GM12878 (cell line): Measurements from ENCODE around the gene COMMD10. TPM values are rescaled to one million over a fixed set of nuclear protein-coding genes. Genes with fewer than 3 reads are reported as not detected.

Experiments
- ATAC-seq: fragments of 200-7000 bp; cut with Tn5 transposase; 3 replicates; pipeline ENCODE4 v1.9.1; 2020; ENCODE audit warnings: mild to moderate bottlenecking, moderate library complexity
- BruUV-seq: library from RNA; stranded (reverse); fragments of 400-500 nt; replicated peaks from 2 replicates; lab custom pipeline; 2021; lab: Mats Ljungman, UMichigan
- CTCF ChIA-PET: fragments of 300-600 bp; sonication (Branson Sonifier 250); formaldehyde crosslinking; extraction: SDS; loops from one replicate; lab custom pipeline; 2021; ENCODE audit warnings: inconsistent platforms; lab: Yijun Ruan, JAX
- POLR2A ChIA-PET: fragments of 350-600 bp; formaldehyde crosslinking; extraction: SDS; loops from one replicate; lab custom pipeline; 2021; ENCODE audit warnings: inconsistent platforms; lab: Charles Lee
- RAD21 ChIA-PET: fragments of 300-600 bp; sonication (Branson Sonifier 250); formaldehyde crosslinking; loops from one replicate; lab custom pipeline; 2023; ENCODE audit warnings: antibody characterized with exemption; ENCODE audit not compliant: unreplicated experiment; lab: Charles Lee
- SMC1A ChIA-PET: fragments of 300-600 bp; sonication (Branson Sonifier 250); formaldehyde crosslinking; loops from one replicate; lab custom pipeline; 2023; ENCODE audit not compliant: unreplicated experiment, uncharacterized antibody; lab: Charles Lee
- DNase-seq: peaks from one replicate; pipeline ENCODE4 v3.0.0-alpha.2; 2011; ENCODE audit warnings: low read depth, low spot score
- FAIRE-seq: peaks from 3 replicates; lab custom pipeline; 2011; peaks lifted over from hg19 to GRCh38; lab: Jason Lieb, UNC
- H2AFZ ChIP-seq: 2 replicates; pipeline ENCODE4 v1.6.0; 2011; ENCODE audit warnings: low read depth, low read length, control low read depth; ENCODE audit not compliant: control insufficient read depth
- H3K27ac ChIP-seq: 2 replicates; pipeline ENCODE4 v1.5.1; 2011; ENCODE audit warnings: control low read depth; ENCODE audit not compliant: control insufficient read depth, insufficient read depth
- H3K27me3 ChIP-seq, 2 experiments: replicated peaks in 1 of 2; 2 replicates each; pipeline versions ENCODE4 v1.6.0 to v1.6.1; 2011; ENCODE audit warnings: low read length in 1 of 2; ENCODE audit not compliant: control insufficient read depth in 2 of 2, insufficient read depth in 2 of 2
- H3K36me3 ChIP-seq, 2 experiments: 2 replicates each; pipeline ENCODE4 v1.5.1; 2011; ENCODE audit warnings: low read length in 1 of 2; ENCODE audit not compliant: control insufficient read depth in 2 of 2, insufficient read depth in 2 of 2
- H3K4me1 ChIP-seq: 2 replicates; pipeline ENCODE4 v1.6.1; 2011; ENCODE audit warnings: mild to moderate bottlenecking, low read length, moderate library complexity, mixed read lengths; ENCODE audit not compliant: control insufficient read depth, insufficient read depth
- H3K4me2 ChIP-seq: 2 replicates; pipeline ENCODE4 v1.6.0; 2011; ENCODE audit warnings: control low read depth; ENCODE audit not compliant: control insufficient read depth, insufficient read depth
- H3K4me3 ChIP-seq: fragments of 200-600 bp; sonication (generic); 2 replicates; pipeline ENCODE4 v1.5.1; 2016
- H3K79me2 ChIP-seq: 2 replicates; pipeline ENCODE4 v1.6.0; 2011; ENCODE audit warnings: low read length; ENCODE audit not compliant: control insufficient read depth, insufficient read depth
- H3K9ac ChIP-seq: 2 replicates; pipeline ENCODE4 v1.8.0; 2011; ENCODE audit warnings: low read length, control low read depth, mixed read lengths; ENCODE audit not compliant: control insufficient read depth, insufficient read depth
- H3K9me3 ChIP-seq: replicated peaks from 3 replicates; pipeline ENCODE4 v1.5.1; 2011; ENCODE audit warnings: mild to moderate bottlenecking, low read length; ENCODE audit not compliant: control insufficient read depth, insufficient read depth
- H4K20me1 ChIP-seq: 2 replicates; pipeline ENCODE4 v1.6.0; 2011; ENCODE audit not compliant: control insufficient read depth, insufficient read depth
- CREB1 ChIP-seq: IDR thresholded peaks from 2 replicates; pipeline ENCODE4 v1.6.1; 2012; ENCODE audit warnings: low read depth, mild to moderate bottlenecking, inconsistent platforms
- EGR1 ChIP-seq, 2 experiments: IDR thresholded peaks; 1 replicate in 1 of 2; 2 replicates in 1 of 2; pipeline ENCODE4 v1.6.1; 2011 to 2012; ENCODE audit warnings: low read depth in 2 of 2, low read length in 2 of 2, borderline replicate concordance in 1 of 2, mild to moderate bottlenecking in 1 of 2, moderate library complexity in 1 of 2
- FOS ChIP-seq: IDR thresholded peaks from 3 replicates; pipeline ENCODE4 v1.6.1; 2011; ENCODE audit warnings: borderline replicate concordance; ENCODE audit not compliant: insufficient read length; ENCODE audit errors: extremely low read depth
- FOXK2 ChIP-seq: fragments of 450-650 bp; IDR thresholded peaks from 2 replicates; pipeline ENCODE4 v1.6.1; 2017; ENCODE audit warnings: mild to moderate bottlenecking, moderate library complexity
- MYC ChIP-seq: IDR thresholded peaks from 2 replicates; pipeline ENCODE4 v1.6.1; 2011; ENCODE audit warnings: mild to moderate bottlenecking, low read length, moderate library complexity, inconsistent platforms; ENCODE audit not compliant: insufficient read depth, insufficient replicate concordance, insufficient read length, severe bottlenecking
- POLR2A ChIP-seq: IDR thresholded peaks from 2 replicates; pipeline ENCODE4 v1.6.1; 2011; ENCODE audit warnings: low read depth, mild to moderate bottlenecking, low read length
- SRF ChIP-seq, 2 experiments: IDR thresholded peaks; 2 replicates each; pipeline ENCODE4 v1.6.1; 2011; ENCODE audit warnings: low read depth in 2 of 2, low read length in 2 of 2, mild to moderate bottlenecking in 1 of 2, moderate library complexity in 1 of 2
- TCF12 ChIP-seq: IDR thresholded peaks from 2 replicates; pipeline ENCODE4 v1.6.1; 2011; ENCODE audit warnings: low read depth, mild to moderate bottlenecking, low read length
- YBX1 ChIP-seq: fragments of 450-650 bp; IDR thresholded peaks from 2 replicates; pipeline ENCODE4 v1.6.1; 2016; ENCODE audit warnings: antibody characterized with exemption
- YY1 ChIP-seq: IDR thresholded peaks from 2 replicates; pipeline ENCODE4 v1.6.1; 2011; ENCODE audit warnings: low read depth, mild to moderate bottlenecking, low read length
- WGBS: methylation state at CpG from one replicate; pipeline ENCODE4 v1.1.6; 2016; ENCODE audit warnings: low lambda C conversion rate; ENCODE audit not compliant: insufficient replicate concordance, insufficient coverage; ENCODE audit errors: missing lambda C conversion rate; 5-methylcytosine and 5-hydroxymethylcytosine counted together
- in situ Hi-C: fragments of 300-500 bp; cut with MboI; formaldehyde crosslinking; loops from 9 replicates; pipeline ENCODE4 v1.14.3; 2018; ENCODE audit warnings: mixed read lengths
- intact Hi-C: fragments of 100-400 bp; cut with micrococcal nuclease; formaldehyde crosslinking; loops from one replicate; pipeline ENCODE4 v1.14.2; 2022; ENCODE audit not compliant: unreplicated experiment
- polyA plus RNA-seq, 11 experiments: library from polyadenylated mRNA; depleted of rRNA in 4 of 11; unstranded in 6 of 11; stranded (reverse) in 5 of 11; fragments of >200 nt; fragmentation: Nextera tagmentation in 4 of 11; fragmentation: Illumina TruSeq in 1 of 11; extraction: Ambion mirVana in 4 of 11; extraction: Trizol in 1 of 11; gene quantifications; 1 replicate in 1 of 11; 2 replicates in 10 of 11; pipeline versions ENCODE4 v1.2.1 to v1.2.3, GENCODE V29; 2011 to 2016; ENCODE audit warnings: inconsistent platforms in 2 of 11, missing spikeins in 2 of 11, low read depth in 1 of 11
- total RNA-seq, 4 experiments: library from RNA; depleted of rRNA in 3 of 4; stranded (reverse); fragments of >200 nt in 3 of 4; fragmentation: Illumina TruSeq in 1 of 4; extraction: Trizol in 1 of 4; gene quantifications; 2 replicates each; pipeline versions ENCODE4 v1.2.1 to v1.2.3, GENCODE V29; 2013 to 2021
- TF ChIP-seq, protein P1 (sequence below): fragments of 450-650 bp; IDR thresholded peaks from 2 replicates; pipeline ENCODE4 v1.6.1; 2017; ENCODE audit warnings: mild to moderate bottlenecking, moderate library complexity
- TF ChIP-seq, protein P2 (sequence below): fragments of 450-650 bp; conservative IDR thresholded peaks from 2 replicates; pipeline ENCODE4 v1.6.1; 2017; ENCODE audit warnings: mild to moderate bottlenecking, moderate library complexity
- TF ChIP-seq, protein P3 (sequence below): fragments of 150-350 bp; IDR thresholded peaks from 2 replicates; pipeline ENCODE4 v1.6.1; 2016; ENCODE audit warnings: low read depth, low read length
- TF ChIP-seq, protein P4 (sequence below): fragments of 450-650 bp; IDR thresholded peaks from 2 replicates; pipeline ENCODE4 v1.6.1; 2014; ENCODE audit warnings: mild to moderate bottlenecking

The COMMD10 gene
- total and polyA plus RNA-seq, 10 of the 15 experiments (the other 5 are each of a cell fraction or from before 2014, with no cell fraction given), result 19.6 to 98.7 (median 28.0) TPM

DNA sequence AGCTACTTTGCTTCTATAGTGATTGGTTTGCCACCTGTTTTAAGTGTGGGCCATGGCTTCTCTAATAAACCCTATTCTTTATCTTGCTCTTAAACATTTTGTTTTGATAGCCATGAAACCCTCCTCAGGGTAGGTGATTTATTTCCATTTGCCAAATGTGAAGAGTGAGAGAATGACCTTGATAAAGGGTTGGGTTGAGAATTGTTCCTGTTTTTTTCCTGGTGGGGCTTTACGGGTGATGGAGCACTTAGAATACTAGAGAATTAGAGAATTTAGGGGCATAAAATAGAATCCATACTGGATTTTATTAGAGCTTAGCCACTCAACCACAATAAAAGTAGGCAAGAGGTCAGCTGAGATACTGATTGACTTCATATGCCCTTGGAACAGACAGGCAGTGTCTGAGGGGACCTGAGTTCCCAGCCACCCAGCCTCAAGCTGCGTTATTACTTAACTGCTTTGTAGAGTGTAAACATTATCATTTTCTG lies 68.9 kb downstream of the COMMD10 start:
- Histone ChIP-seq H3K27me3 (no peaks in the 10 kb centered on the region), H3K4me3 (no peak overlapping the region), H2AFZ (no peak overlapping the region), H3K9me3 (no peaks in the 10 kb centered on the region), H3K9ac (no peak overlapping the region), H3K4me2 (no peak overlapping the region), H3K79me2 (no peaks in the 10 kb centered on the region), H3K36me3 (no peaks in the 10 kb centered on the region), H3K27ac (no peak overlapping the region), H4K20me1 (no peaks in the 10 kb centered on the region), H3K4me1 (no peaks in the 10 kb centered on the region)
- BruUV-seq, result no TSS peak
- in situ Hi-C loops, result no loop called here
- ATAC-seq (no peak), DNase-seq (no peak), FAIRE-seq (no peak)
- SMC1A ChIA-PET, result interaction anchor here (0.7 to 2.4 kb wide), 7 partner anchors 10 to 403 kb away, joined by 3 to 7 read pairs (median 3); no protein-coding TSS in a partner anchor
- WGBS, result 100% methylated on average over 2 of the region's 2 CpGs
- CTCF ChIA-PET, result interaction anchor here (1.0 to 2.0 kb wide), 5 partner anchors 8 to 93 kb away, joined by 3 to 7 read pairs (median 3); no protein-coding TSS in a partner anchor
- POLR2A ChIA-PET, result no interaction called here
- RAD21 ChIA-PET, result no interaction called here
- intact Hi-C loops, result no loop called here
- TF ChIP-seq SRF (IDR thresholded peaks at IDR 0.05; ENCODE audit: low read depth in 2 of 2, low read length in 2 of 2) (no peak), MYC (no peak), POLR2A (no peak), FOS (no peak), YY1 (no peak), FOXK2 (no peak), CREB1 (no peak), YBX1 (no peak), TCF12 (no peak), EGR1 (IDR thresholded peaks at IDR 0.05; ENCODE audit: borderline replicate concordance in 1 of 2, low read depth in 2 of 2, low read length in 2 of 2) (no peak)
- TF ChIP-seq, protein P1, sequence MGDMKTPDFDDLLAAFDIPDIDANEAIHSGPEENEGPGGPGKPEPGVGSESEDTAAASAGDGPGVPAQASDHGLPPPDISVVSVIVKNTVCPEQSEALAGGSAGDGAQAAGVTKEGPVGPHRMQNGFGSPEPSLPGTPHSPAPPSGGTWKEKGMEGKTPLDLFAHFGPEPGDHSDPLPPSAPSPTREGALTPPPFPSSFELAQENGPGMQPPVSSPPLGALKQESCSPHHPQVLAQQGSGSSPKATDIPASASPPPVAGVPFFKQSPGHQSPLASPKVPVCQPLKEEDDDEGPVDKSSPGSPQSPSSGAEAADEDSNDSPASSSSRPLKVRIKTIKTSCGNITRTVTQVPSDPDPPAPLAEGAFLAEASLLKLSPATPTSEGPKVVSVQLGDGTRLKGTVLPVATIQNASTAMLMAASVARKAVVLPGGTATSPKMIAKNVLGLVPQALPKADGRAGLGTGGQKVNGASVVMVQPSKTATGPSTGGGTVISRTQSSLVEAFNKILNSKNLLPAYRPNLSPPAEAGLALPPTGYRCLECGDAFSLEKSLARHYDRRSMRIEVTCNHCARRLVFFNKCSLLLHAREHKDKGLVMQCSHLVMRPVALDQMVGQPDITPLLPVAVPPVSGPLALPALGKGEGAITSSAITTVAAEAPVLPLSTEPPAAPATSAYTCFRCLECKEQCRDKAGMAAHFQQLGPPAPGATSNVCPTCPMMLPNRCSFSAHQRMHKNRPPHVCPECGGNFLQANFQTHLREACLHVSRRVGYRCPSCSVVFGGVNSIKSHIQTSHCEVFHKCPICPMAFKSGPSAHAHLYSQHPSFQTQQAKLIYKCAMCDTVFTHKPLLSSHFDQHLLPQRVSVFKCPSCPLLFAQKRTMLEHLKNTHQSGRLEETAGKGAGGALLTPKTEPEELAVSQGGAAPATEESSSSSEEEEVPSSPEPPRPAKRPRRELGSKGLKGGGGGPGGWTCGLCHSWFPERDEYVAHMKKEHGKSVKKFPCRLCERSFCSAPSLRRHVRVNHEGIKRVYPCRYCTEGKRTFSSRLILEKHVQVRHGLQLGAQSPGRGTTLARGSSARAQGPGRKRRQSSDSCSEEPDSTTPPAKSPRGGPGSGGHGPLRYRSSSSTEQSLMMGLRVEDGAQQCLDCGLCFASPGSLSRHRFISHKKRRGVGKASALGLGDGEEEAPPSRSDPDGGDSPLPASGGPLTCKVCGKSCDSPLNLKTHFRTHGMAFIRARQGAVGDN, result no peak
- TF ChIP-seq, protein P2, sequence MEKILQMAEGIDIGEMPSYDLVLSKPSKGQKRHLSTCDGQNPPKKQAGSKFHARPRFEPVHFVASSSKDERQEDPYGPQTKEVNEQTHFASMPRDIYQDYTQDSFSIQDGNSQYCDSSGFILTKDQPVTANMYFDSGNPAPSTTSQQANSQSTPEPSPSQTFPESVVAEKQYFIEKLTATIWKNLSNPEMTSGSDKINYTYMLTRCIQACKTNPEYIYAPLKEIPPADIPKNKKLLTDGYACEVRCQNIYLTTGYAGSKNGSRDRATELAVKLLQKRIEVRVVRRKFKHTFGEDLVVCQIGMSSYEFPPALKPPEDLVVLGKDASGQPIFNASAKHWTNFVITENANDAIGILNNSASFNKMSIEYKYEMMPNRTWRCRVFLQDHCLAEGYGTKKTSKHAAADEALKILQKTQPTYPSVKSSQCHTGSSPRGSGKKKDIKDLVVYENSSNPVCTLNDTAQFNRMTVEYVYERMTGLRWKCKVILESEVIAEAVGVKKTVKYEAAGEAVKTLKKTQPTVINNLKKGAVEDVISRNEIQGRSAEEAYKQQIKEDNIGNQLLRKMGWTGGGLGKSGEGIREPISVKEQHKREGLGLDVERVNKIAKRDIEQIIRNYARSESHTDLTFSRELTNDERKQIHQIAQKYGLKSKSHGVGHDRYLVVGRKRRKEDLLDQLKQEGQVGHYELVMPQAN, result no peak
- TF ChIP-seq, protein P3, sequence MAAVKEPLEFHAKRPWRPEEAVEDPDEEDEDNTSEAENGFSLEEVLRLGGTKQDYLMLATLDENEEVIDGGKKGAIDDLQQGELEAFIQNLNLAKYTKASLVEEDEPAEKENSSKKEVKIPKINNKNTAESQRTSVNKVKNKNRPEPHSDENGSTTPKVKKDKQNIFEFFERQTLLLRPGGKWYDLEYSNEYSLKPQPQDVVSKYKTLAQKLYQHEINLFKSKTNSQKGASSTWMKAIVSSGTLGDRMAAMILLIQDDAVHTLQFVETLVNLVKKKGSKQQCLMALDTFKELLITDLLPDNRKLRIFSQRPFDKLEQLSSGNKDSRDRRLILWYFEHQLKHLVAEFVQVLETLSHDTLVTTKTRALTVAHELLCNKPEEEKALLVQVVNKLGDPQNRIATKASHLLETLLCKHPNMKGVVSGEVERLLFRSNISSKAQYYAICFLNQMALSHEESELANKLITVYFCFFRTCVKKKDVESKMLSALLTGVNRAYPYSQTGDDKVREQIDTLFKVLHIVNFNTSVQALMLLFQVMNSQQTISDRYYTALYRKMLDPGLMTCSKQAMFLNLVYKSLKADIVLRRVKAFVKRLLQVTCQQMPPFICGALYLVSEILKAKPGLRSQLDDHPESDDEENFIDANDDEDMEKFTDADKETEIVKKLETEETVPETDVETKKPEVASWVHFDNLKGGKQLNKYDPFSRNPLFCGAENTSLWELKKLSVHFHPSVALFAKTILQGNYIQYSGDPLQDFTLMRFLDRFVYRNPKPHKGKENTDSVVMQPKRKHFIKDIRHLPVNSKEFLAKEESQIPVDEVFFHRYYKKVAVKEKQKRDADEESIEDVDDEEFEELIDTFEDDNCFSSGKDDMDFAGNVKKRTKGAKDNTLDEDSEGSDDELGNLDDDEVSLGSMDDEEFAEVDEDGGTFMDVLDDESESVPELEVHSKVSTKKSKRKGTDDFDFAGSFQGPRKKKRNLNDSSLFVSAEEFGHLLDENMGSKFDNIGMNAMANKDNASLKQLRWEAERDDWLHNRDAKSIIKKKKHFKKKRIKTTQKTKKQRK, result no peak
- TF ChIP-seq, protein P4, sequence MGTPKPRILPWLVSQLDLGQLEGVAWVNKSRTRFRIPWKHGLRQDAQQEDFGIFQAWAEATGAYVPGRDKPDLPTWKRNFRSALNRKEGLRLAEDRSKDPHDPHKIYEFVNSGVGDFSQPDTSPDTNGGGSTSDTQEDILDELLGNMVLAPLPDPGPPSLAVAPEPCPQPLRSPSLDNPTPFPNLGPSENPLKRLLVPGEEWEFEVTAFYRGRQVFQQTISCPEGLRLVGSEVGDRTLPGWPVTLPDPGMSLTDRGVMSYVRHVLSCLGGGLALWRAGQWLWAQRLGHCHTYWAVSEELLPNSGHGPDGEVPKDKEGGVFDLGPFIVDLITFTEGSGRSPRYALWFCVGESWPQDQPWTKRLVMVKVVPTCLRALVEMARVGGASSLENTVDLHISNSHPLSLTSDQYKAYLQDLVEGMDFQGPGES, result no peak
